Measurements from ENCODE around the gene CCDC157. TPM values are rescaled to one million over a fixed set of nuclear protein-coding genes. Genes with fewer than 3 reads are reported as not detected.

CCDC157 gene
- total and polyA plus RNA-seq, 10 of the 15 experiments (the other 5 are each of a cell fraction or from before 2014, with no cell fraction given), result 0.10 to 2.8 (median 1.2) TPM

- H3K27ac ChIP-seq (ENCODE audit: control insufficient read depth, insufficient read depth), result no peak overlapping the region
- peaks cover 48 to 65% of the 10 kb centered on the region in 2 experiments for H3K36me3 ChIP-seq (ENCODE audit: control insufficient read depth in 2 of 2, insufficient read depth in 2 of 2, low read length in 1 of 2)
- no peak overlapping the region for H3K4me2 ChIP-seq (ENCODE audit: control insufficient read depth, insufficient read depth)
- POLR2A ChIA-PET, result interaction anchor here (1.1 kb wide), 1 partner anchor 8 kb away, joined by 4 read pairs; the partner anchor contains the start of gene TBC1D10A
- BruUV-seq (replicated peaks), result no TSS peak
- H3K9ac ChIP-seq (ENCODE audit: control insufficient read depth, insufficient read depth, low read length), result no peak overlapping the region
- H2AFZ ChIP-seq (ENCODE audit: control insufficient read depth, low read depth, low read length), result no peak overlapping the region
- H3K4me3 ChIP-seq, result no peak overlapping the region
- DNase-seq (ENCODE audit: low read depth, low spot score) (no peak), FAIRE-seq (no peak), ATAC-seq (no peak)
- no peaks in the 10 kb centered on the region for H3K4me1 ChIP-seq (ENCODE audit: control insufficient read depth, insufficient read depth, low read length)
- SMC1A ChIA-PET (ENCODE audit: uncharacterized antibody, unreplicated experiment), result interaction anchor here (1.0 kb wide), 1 partner anchor 18 kb away, joined by 3 read pairs; no protein-coding TSS in a partner anchor
- CTCF ChIA-PET, result interaction anchor here (2.2 kb wide), 1 partner anchor 47 kb away, joined by 16 read pairs; the partner anchor contains the start of gene CASTOR1
- H4K20me1 ChIP-seq (ENCODE audit: control insufficient read depth, insufficient read depth), result no peaks in the 10 kb centered on the region
- no peak for TF ChIP-seq REST (IDR thresholded peaks at IDR 0.05; ENCODE audit: low read depth, low read length)
- TF ChIP-seq ZNF24 (IDR thresholded peaks at IDR 0.05), result no peak
- no peak for TF ChIP-seq JUNB (IDR thresholded peaks at IDR 0.05)
- TF ChIP-seq ZNF274 (IDR thresholded peaks at IDR 0.05; ENCODE audit: insufficient read depth, insufficient read length), result no peak
- no peak for TF ChIP-seq ZNF217 (IDR thresholded peaks at IDR 0.05)
- TF ChIP-seq ZNF687 (IDR thresholded peaks at IDR 0.05), result no peak
- no peak for TF ChIP-seq CBX5 (IDR thresholded peaks at IDR 0.05; ENCODE audit: low read depth)
- TF ChIP-seq PML (IDR thresholded peaks at IDR 0.05; ENCODE audit: low read length), result no peak
- TF ChIP-seq MYB (IDR thresholded peaks at IDR 0.05; ENCODE audit: borderline replicate concordance, low read depth, low read length), result no peak
- no peak for TF ChIP-seq JUND (IDR thresholded peaks at IDR 0.05; ENCODE audit: low read depth, low read length)
- TF ChIP-seq KDM1A (IDR thresholded peaks at IDR 0.05; ENCODE audit: borderline replicate concordance), result no peak
- TF ChIP-seq HDAC6 (IDR thresholded peaks at IDR 0.05; ENCODE audit: unreplicated experiment), result no peak
- in situ Hi-C loops (cut with MboI), result no loop called here
- no peaks in the 10 kb centered on the region for H3K79me2 ChIP-seq (ENCODE audit: control insufficient read depth, insufficient read depth, low read length)
- WGBS (ENCODE audit: insufficient coverage, insufficient replicate concordance, low lambda C conversion rate, missing lambda C conversion rate), result 100% methylated on average over 4 of the region's 4 CpGs
- RAD21 ChIA-PET (ENCODE audit: unreplicated experiment), result no interaction called here
- no peaks in the 10 kb centered on the region for H3K27me3 ChIP-seq (replicated peaks in 1 of 2; ENCODE audit: control insufficient read depth in 2 of 2, insufficient read depth in 2 of 2, low read length in 1 of 2)
- intact Hi-C loops (cut with micrococcal nuclease; ENCODE audit: unreplicated experiment), result no loop called here
- H3K9me3 ChIP-seq (replicated peaks; ENCODE audit: control insufficient read depth, insufficient read depth, low read length), result no peaks in the 10 kb centered on the region
These were observed 22.2 kb upstream of the CCDC157 start for GRCh38 chr22:30334646-30335045.
